ENCODE results near the gene RPS4Y1.

Gene RPS4Y1

DNA sequence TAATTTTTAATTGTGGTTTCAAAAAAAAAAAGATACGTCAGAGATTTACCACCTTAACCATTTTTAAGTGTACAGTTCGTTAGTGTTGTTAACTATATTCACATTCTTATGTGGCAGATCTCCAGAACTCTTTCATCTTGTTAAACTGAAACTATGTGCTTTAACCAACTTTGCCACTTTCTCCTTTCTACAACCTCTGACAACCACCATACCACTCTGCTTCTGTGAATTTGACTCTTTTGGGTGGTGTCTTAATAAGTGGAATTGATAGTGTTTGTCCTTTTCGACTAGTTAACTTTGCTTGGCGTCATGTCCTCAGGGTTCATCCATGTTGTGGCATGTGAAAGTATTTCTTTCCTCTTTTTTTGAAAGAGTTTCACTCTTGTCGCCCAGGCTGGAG is 15.7 kb downstream of the RPS4Y1 start (continued):
- no peak for TF ChIP-seq ZNF654 (tag by site-specific recombination; IDR thresholded peaks at IDR 0.05; ENCODE audit: low read depth)
- no peak for TF ChIP-seq ZNF623 (tag by site-specific recombination; IDR thresholded peaks at IDR 0.05)
- TF ChIP-seq ZNF223 (tag by site-specific recombination; IDR thresholded peaks at IDR 0.05), result no peak
- no peak for TF ChIP-seq ZNF501 (tag by site-specific recombination; IDR thresholded peaks at IDR 0.05)
- no peak for TF ChIP-seq ZNF404 (tag by site-specific recombination; IDR thresholded peaks at IDR 0.05)

DNA sequence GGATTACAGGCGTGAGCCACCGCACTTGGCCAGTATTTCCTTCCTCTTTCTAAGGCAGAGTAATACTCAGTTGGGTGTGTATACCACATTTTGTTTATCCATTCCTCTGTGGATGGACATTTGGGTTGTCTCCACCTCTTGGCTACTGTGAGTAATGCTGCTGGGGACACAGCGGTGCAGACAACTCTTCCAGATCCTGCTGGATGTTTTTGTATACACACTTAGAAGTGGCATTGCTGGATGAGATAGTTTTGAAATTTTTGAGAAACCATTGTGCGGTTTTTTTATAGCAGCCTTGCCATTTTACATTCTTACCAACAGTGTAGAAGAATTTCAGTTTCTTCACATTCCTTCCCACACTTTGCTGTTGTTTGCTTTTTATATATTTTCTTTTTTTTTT is 16.3 kb downstream of the RPS4Y1 start:
- H3K9me3 ChIP-seq (ENCODE audit: control insufficient read depth, insufficient read depth, low read depth, low read length), result no peaks in the 10 kb centered on the region
- TF ChIP-seq, protein P1, sequence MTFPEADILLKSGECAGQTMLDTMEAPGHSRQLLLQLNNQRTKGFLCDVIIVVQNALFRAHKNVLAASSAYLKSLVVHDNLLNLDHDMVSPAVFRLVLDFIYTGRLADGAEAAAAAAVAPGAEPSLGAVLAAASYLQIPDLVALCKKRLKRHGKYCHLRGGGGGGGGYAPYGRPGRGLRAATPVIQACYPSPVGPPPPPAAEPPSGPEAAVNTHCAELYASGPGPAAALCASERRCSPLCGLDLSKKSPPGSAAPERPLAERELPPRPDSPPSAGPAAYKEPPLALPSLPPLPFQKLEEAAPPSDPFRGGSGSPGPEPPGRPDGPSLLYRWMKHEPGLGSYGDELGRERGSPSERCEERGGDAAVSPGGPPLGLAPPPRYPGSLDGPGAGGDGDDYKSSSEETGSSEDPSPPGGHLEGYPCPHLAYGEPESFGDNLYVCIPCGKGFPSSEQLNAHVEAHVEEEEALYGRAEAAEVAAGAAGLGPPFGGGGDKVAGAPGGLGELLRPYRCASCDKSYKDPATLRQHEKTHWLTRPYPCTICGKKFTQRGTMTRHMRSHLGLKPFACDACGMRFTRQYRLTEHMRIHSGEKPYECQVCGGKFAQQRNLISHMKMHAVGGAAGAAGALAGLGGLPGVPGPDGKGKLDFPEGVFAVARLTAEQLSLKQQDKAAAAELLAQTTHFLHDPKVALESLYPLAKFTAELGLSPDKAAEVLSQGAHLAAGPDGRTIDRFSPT (tag by site-specific recombination; IDR thresholded peaks at IDR 0.05), result no peak
- no peak for TF ChIP-seq ZNF175 (tag by site-specific recombination; IDR thresholded peaks at IDR 0.05)
- no peak for TF ChIP-seq GLIS1 (tag by site-specific recombination; IDR thresholded peaks at IDR 0.05)
- TF ChIP-seq ZNF121 (tag by site-specific recombination; IDR thresholded peaks at IDR 0.05), result no peak
- TF ChIP-seq ZNF701 (tag by site-specific recombination; IDR thresholded peaks at IDR 0.05), result no peak
- no peak for TF ChIP-seq ZNF585B (tag by site-specific recombination; IDR thresholded peaks at IDR 0.05)
- TF ChIP-seq ZNF600 (tag by site-specific recombination; IDR thresholded peaks at IDR 0.05), result no peak
- TF ChIP-seq ZIC2 (tag by site-specific recombination; IDR thresholded peaks at IDR 0.05), result no peak
- TF ChIP-seq ZNF155 (tag by site-specific recombination; IDR thresholded peaks at IDR 0.05), result no peak
- TF ChIP-seq ZNF16 (tag by site-specific recombination; IDR thresholded peaks at IDR 0.05; ENCODE audit: low read depth), result no peak
- TF ChIP-seq ZNF350 (tag by site-specific recombination; IDR thresholded peaks at IDR 0.05), result no peak
- no peak for TF ChIP-seq ZNF514 (tag by site-specific recombination; IDR thresholded peaks at IDR 0.05)
- TF ChIP-seq ZNF530 (tag by site-specific recombination; IDR thresholded peaks at IDR 0.05; ENCODE audit: low read depth), result no peak
- no peak for TF ChIP-seq TRIM28 (IDR thresholded peaks at IDR 0.05; ENCODE audit: borderline replicate concordance, low read length)
- no peaks in the 10 kb centered on the region for H3K4me1 ChIP-seq (ENCODE audit: control insufficient read depth, insufficient read depth, low read length)
- H3K27ac ChIP-seq (ENCODE audit: extremely low read depth, low read depth, low read length), result no peak overlapping the region
- H3K4me3 ChIP-seq (ENCODE audit: low read depth, low read length), result no peak overlapping the region
- POLR2A ChIA-PET, result no interaction called here
- H3K36me3 ChIP-seq (ENCODE audit: control insufficient read depth in 2 of 2, insufficient read depth in 1 of 2, low read length in 2 of 2), result no peaks in the 10 kb centered on the region
- CTCF ChIA-PET, result no interaction called here

DNA sequence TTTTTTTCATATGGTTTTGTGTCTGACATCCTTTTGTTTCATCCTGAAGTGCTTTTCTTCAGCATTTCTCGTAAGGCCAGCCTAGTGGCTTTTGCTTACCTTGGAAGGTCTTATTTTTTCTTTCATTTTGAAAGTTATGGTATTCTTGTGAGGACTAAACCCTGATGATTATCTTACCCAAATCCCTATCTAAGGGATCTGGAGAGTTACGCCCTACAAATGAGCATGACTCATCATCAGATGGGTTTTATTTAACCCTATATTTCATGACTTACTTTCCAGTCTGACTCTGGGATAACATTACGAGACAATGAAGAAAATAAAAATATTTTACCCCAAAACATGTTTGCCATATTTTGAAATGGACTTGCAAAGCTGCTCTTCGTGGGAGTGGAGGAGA is 18.4 kb downstream of the RPS4Y1 start:
- POLR2A ChIA-PET, result no interaction called here
- CTCF ChIA-PET, result no interaction called here
- no peak overlapping the region for H3K4me3 ChIP-seq (ENCODE audit: low read depth, low read length)
- TF ChIP-seq ZNF2 (tag by site-specific recombination; IDR thresholded peaks at IDR 0.05) (no peak), ZNF624 (tag by site-specific recombination; IDR thresholded peaks at IDR 0.05) (no peak), SALL2 (tag by site-specific recombination; IDR thresholded peaks at IDR 0.05; ENCODE audit: borderline replicate concordance) (no peak), TCF7L2 (IDR thresholded peaks at IDR 0.05; ENCODE audit: borderline replicate concordance, low read depth, low read length) (no peak), ZNF777 (tag by site-specific recombination; IDR thresholded peaks at IDR 0.05; ENCODE audit: borderline replicate concordance) (no peak), HOXD13 (CRISPR knock-in tag; IDR thresholded peaks at IDR 0.05; ENCODE audit: borderline replicate concordance) (no peak), ZNF549 (tag by site-specific recombination; IDR thresholded peaks at IDR 0.05) (no peak), ZNF670 (tag by site-specific recombination; IDR thresholded peaks at IDR 0.05; ENCODE audit: low read depth) (no peak), ZNF596 (tag by site-specific recombination; IDR thresholded peaks at IDR 0.05) (no peak)
- TF ChIP-seq, protein P2, sequence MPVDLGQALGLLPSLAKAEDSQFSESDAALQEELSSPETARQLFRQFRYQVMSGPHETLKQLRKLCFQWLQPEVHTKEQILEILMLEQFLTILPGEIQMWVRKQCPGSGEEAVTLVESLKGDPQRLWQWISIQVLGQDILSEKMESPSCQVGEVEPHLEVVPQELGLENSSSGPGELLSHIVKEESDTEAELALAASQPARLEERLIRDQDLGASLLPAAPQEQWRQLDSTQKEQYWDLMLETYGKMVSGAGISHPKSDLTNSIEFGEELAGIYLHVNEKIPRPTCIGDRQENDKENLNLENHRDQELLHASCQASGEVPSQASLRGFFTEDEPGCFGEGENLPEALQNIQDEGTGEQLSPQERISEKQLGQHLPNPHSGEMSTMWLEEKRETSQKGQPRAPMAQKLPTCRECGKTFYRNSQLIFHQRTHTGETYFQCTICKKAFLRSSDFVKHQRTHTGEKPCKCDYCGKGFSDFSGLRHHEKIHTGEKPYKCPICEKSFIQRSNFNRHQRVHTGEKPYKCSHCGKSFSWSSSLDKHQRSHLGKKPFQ (tag by site-specific recombination; IDR thresholded peaks at IDR 0.05), result no peak
- no peaks in the 10 kb centered on the region for H3K4me1 ChIP-seq (ENCODE audit: control insufficient read depth, insufficient read depth, low read length)
- no peak overlapping the region for H3K27ac ChIP-seq (ENCODE audit: extremely low read depth, low read depth, low read length)
- no peaks in the 10 kb centered on the region for H3K36me3 ChIP-seq (ENCODE audit: control insufficient read depth in 2 of 2, insufficient read depth in 1 of 2, low read length in 2 of 2)
- H3K9me3 ChIP-seq (ENCODE audit: control insufficient read depth, insufficient read depth, low read depth, low read length), result no peaks in the 10 kb centered on the region
